GM23338 (cell line): ENCODE results near the gene SIDT1. TPM values are rescaled to one million over a fixed set of nuclear protein-coding genes. Genes with fewer than 3 reads are reported as not detected.

Source experiments
- ATAC-seq: fragments of 200-7000 bp; cut with Tn5 transposase; 3 replicates; pipeline ENCODE4 v1.9.1; 2020
- DNase-seq: peaks from one replicate; pipeline ENCODE4 v3.0.0-alpha.2; 2015; ENCODE audit warnings: low spot score
- H2AFZ ChIP-seq: fragments of 200-600 bp; sonication (generic); 2 replicates; pipeline ENCODE4 v1.8.0; 2016; ENCODE audit warnings: antibody characterized with exemption, mild to moderate bottlenecking, moderate library complexity
- H3F3A ChIP-seq: fragments of 200-600 bp; sonication (generic); replicated peaks from 2 replicates; pipeline ENCODE4 v1.8.0; 2017; ENCODE audit warnings: antibody characterized with exemption, mixed run types, low read depth
- H3K27ac ChIP-seq: fragments of 200-600 bp; sonication (generic); 2 replicates; pipeline ENCODE4 v1.6.1; 2016; ENCODE audit warnings: low read depth
- H3K27me3 ChIP-seq: fragments of 200-600 bp; sonication (generic); 2 replicates; pipeline ENCODE4 v1.8.0; 2016; ENCODE audit warnings: mild to moderate bottlenecking, mixed run types, moderate library complexity; ENCODE audit not compliant: insufficient read depth
- H3K36me3 ChIP-seq: fragments of 200-600 bp; sonication (generic); 2 replicates; pipeline ENCODE4 v1.8.0; 2016; ENCODE audit warnings: mild to moderate bottlenecking; ENCODE audit not compliant: insufficient read depth
- H3K4me1 ChIP-seq: fragments of 200-600 bp; sonication (generic); 2 replicates; pipeline ENCODE4 v1.8.0; 2016; ENCODE audit warnings: mild to moderate bottlenecking, moderate library complexity; ENCODE audit not compliant: insufficient read depth
- H3K4me2 ChIP-seq: fragments of 200-600 bp; sonication (generic); 2 replicates; pipeline ENCODE4 v1.7.1; 2017; ENCODE audit warnings: mixed run types
- H3K4me3 ChIP-seq: fragments of 200-600 bp; sonication (generic); 2 replicates; pipeline ENCODE4 v1.6.1; 2016; ENCODE audit warnings: mixed run types
- H3K79me2 ChIP-seq: fragments of 200-600 bp; sonication (generic); replicated peaks from 2 replicates; pipeline ENCODE4 v1.8.0; 2017; ENCODE audit warnings: mild to moderate bottlenecking; ENCODE audit not compliant: insufficient read depth
- H3K9me2 ChIP-seq: fragments of 200-600 bp; sonication (generic); 2 replicates; pipeline ENCODE4 v1.8.0; 2017; ENCODE audit not compliant: insufficient read depth
- H4K20me1 ChIP-seq: fragments of 200-600 bp; sonication (generic); replicated peaks from 2 replicates; pipeline ENCODE4 v1.8.0; 2017; ENCODE audit warnings: mild to moderate bottlenecking; ENCODE audit not compliant: insufficient read depth
- H3K27ac Mint-ChIP-seq: 2 replicates; pipeline ENCODE4 v1.8.0; 2020; ENCODE audit warnings: inconsistent platforms, mild to moderate bottlenecking, moderate library complexity, mixed read lengths
- H3K27me3 Mint-ChIP-seq: 3 replicates; pipeline ENCODE4 v1.8.0; 2022; ENCODE audit warnings: low read depth, mild to moderate bottlenecking, moderate library complexity, mixed read lengths, inconsistent platforms; ENCODE audit not compliant: insufficient read depth, poor library complexity
- H3K36me3 Mint-ChIP-seq: 3 replicates; pipeline ENCODE4 v1.8.0; 2021; ENCODE audit warnings: low read depth, mild to moderate bottlenecking, inconsistent platforms, moderate library complexity, mixed read lengths
- H3K4me1 Mint-ChIP-seq: 3 replicates; pipeline ENCODE4 v1.8.0; 2020; ENCODE audit warnings: mild to moderate bottlenecking, inconsistent platforms, mixed read lengths
- H3K4me3 Mint-ChIP-seq: 3 replicates; pipeline ENCODE4 v1.8.0; 2021; ENCODE audit warnings: moderate library complexity, mild to moderate bottlenecking, inconsistent platforms, mixed read lengths
- H3K9me3 Mint-ChIP-seq: 3 replicates; pipeline ENCODE4 v1.8.0; 2020; ENCODE audit warnings: moderate library complexity, mild to moderate bottlenecking, inconsistent platforms, mixed read lengths
- CREB1 ChIP-seq: fragments of 250-450 bp; sonication (Bioruptor Pico); IDR thresholded peaks from 2 replicates; pipeline ENCODE4 v1.5.0; 2020; ENCODE audit warnings: low read depth, mild to moderate bottlenecking, moderate library complexity
- EZH2 ChIP-seq: fragments of 200-600 bp; sonication (generic); IDR thresholded peaks from one replicate; pipeline ENCODE4 v1.8.0; 2017; ENCODE audit warnings: antibody characterized with exemption, mild to moderate bottlenecking, low read depth; ENCODE audit not compliant: unreplicated experiment
- NANOG ChIP-seq: IDR thresholded peaks from 2 replicates; pipeline ENCODE4 v1.6.1; 2016; ENCODE audit warnings: antibody characterized with exemption, borderline replicate concordance
- POLR2AphosphoS5 ChIP-seq: IDR thresholded peaks from 2 replicates; pipeline ENCODE4 v1.6.1; 2016; ENCODE audit warnings: antibody characterized with exemption, low read depth
- ZNF114 ChIP-seq: fragments of 250-450 bp; sonication (Bioruptor Pico); IDR thresholded peaks from 2 replicates; pipeline ENCODE4 v1.5.0; 2020; ENCODE audit warnings: mild to moderate bottlenecking, moderate library complexity
- polyA plus RNA-seq: library from polyadenylated mRNA; unstranded; fragments of >200 nt; fragmentation: Nextera tagmentation; extraction: Ambion mirVana; gene quantifications from 2 replicates; pipeline ENCODE4 v1.2.1, GENCODE V29; 2016
- total RNA-seq: library from RNA; depleted of rRNA; stranded (reverse); fragments of >200 nt; shearing (Covaris generic); gene quantifications from 2 replicates; pipeline ENCODE4 v1.2.3, GENCODE V29; 2014
- TF ChIP-seq, protein P1 (sequence below), 2 experiments: fragments of 200-600 bp in 1 of 2; sonication (generic) in 1 of 2; conservative IDR thresholded peaks; 2 replicates each; pipeline versions ENCODE4 v1.5.1 to v1.6.1; 2016 to 2017; ENCODE audit warnings: antibody characterized with exemption in 2 of 2, low read depth in 2 of 2, mild to moderate bottlenecking in 2 of 2, moderate library complexity in 1 of 2
- TF ChIP-seq, protein P2 (sequence below): IDR thresholded peaks from one replicate; pipeline ENCODE4 v1.6.1; 2018; ENCODE audit warnings: antibody characterized with exemption; ENCODE audit not compliant: unreplicated experiment
- TF ChIP-seq, protein P3 (sequence below): IDR thresholded peaks from 2 replicates; pipeline ENCODE4 v1.6.1; 2016; ENCODE audit warnings: antibody characterized with exemption
- TF ChIP-seq, protein P4 (sequence below): fragments of 250-450 bp; sonication (Bioruptor Pico); IDR thresholded peaks from 2 replicates; pipeline ENCODE4 v1.5.0; 2020; ENCODE audit warnings: mild to moderate bottlenecking, moderate library complexity

SIDT1 gene
- total and polyA plus RNA-seq, 2 experiments from 2014 or later, result 0.10 TPM; not detected in 1

DNA sequence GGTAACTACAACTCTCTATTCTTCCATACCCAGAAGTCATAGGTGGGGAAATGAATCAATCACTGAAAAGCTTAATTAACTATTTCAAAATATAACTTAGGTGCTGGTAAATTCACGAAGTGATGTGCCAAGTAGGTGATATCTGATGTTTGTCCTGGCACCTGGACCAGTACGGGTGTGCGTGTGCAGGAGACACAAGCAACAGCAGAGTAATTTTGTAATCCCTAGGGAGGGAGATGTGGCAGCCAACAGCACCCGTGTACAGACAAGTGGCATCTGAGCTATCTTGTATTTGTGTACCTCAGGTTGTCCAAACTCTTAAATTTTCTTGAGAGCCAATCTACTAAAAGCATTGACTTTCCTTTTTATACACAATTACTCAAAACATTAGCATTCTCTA is 141.2 kb downstream of the SIDT1 start:
- H3K36me3 Mint-ChIP-seq, result peaks cover 20% of the 10 kb centered on the region; the same call in 2 of the 3 replicates
- no peaks in the 10 kb centered on the region for H3F3A ChIP-seq
- DNase-seq (no peak), ATAC-seq (no peak)
- H3K27ac ChIP-seq, result no peak overlapping the region
- H2AFZ ChIP-seq, result no peak overlapping the region
- H3K4me2 ChIP-seq, result no peak overlapping the region
- no peaks in the 10 kb centered on the region for H3K9me3 Mint-ChIP-seq
- no peak overlapping the region for H3K4me3 ChIP-seq
- H3K27ac Mint-ChIP-seq, result no peak overlapping the region
- H3K27me3 Mint-ChIP-seq, result no peaks in the 10 kb centered on the region
- H3K9me2 ChIP-seq, result no peaks in the 10 kb centered on the region
- no peaks in the 10 kb centered on the region for H3K27me3 ChIP-seq
- H3K4me1 Mint-ChIP-seq, result peaks cover 17% of the 10 kb centered on the region
- TF ChIP-seq NANOG, result no peak
- H3K4me3 Mint-ChIP-seq, result no peak overlapping the region
- H4K20me1 ChIP-seq, result no peaks in the 10 kb centered on the region
- no peaks in the 10 kb centered on the region; the same call in 1 of the 2 replicates for H3K79me2 ChIP-seq
- peaks cover 12% of the 10 kb centered on the region for H3K4me1 ChIP-seq
- H3K36me3 ChIP-seq, result no peaks in the 10 kb centered on the region

DNA sequence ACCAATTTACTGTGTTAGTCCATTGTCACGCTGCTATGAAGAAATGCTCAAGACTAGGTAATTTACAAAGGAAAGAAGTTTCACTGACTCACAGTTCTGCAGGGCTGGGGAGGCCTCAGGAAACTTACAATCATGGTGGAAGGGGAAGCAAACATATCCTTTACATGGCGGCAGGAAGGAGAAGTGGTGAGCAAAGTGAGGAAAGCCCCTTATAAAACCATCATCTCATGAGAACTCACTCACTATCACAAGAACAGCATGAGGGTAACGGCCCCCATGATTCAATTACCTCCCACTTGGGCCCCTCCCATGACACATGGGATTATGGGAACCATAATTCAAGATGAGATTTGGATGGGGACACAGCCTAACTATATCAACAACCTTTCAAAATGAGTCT is 143.9 kb downstream of the SIDT1 start:
- H3K36me3 ChIP-seq, result no peaks in the 10 kb centered on the region
- Mint-ChIP-seq H3K36me3 (peaks cover 29% of the 10 kb centered on the region; the same call in 2 of the 3 replicates), H3K4me1 (peaks cover 11% of the 10 kb centered on the region), H3K27ac (no peak overlapping the region), H3K27me3 (no peaks in the 10 kb centered on the region), H3K4me3 (no peak overlapping the region), H3K9me3 (0 out of 3 replicates have a peak, but pooled peaks cover 2% of the 10 kb centered on the region)
- H3K4me1 ChIP-seq, result peaks cover 12% of the 10 kb centered on the region
- DNase-seq (no peak), ATAC-seq (no peak)
- H4K20me1 ChIP-seq, result no peaks in the 10 kb centered on the region
- no peaks in the 10 kb centered on the region for H3K9me2 ChIP-seq
- no peak overlapping the region for H3K4me3 ChIP-seq
- no peak overlapping the region for H2AFZ ChIP-seq
- 0 out of 2 replicates have a peak overlapping the region, but pooled peaks have one; percentile 18 for H3K27ac ChIP-seq
- no peaks in the 10 kb centered on the region for H3K27me3 ChIP-seq
- peaks cover 7% of the 10 kb centered on the region for H3K79me2 ChIP-seq
- H3K4me2 ChIP-seq, result no peak overlapping the region
- no peaks in the 10 kb centered on the region for H3F3A ChIP-seq
- TF ChIP-seq, protein P1, sequence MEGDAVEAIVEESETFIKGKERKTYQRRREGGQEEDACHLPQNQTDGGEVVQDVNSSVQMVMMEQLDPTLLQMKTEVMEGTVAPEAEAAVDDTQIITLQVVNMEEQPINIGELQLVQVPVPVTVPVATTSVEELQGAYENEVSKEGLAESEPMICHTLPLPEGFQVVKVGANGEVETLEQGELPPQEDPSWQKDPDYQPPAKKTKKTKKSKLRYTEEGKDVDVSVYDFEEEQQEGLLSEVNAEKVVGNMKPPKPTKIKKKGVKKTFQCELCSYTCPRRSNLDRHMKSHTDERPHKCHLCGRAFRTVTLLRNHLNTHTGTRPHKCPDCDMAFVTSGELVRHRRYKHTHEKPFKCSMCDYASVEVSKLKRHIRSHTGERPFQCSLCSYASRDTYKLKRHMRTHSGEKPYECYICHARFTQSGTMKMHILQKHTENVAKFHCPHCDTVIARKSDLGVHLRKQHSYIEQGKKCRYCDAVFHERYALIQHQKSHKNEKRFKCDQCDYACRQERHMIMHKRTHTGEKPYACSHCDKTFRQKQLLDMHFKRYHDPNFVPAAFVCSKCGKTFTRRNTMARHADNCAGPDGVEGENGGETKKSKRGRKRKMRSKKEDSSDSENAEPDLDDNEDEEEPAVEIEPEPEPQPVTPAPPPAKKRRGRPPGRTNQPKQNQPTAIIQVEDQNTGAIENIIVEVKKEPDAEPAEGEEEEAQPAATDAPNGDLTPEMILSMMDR (conservative IDR thresholded peaks at IDR 0.05; ENCODE audit: low read depth in 2 of 2), result no peak
- no peak for TF ChIP-seq POLR2AphosphoS5
- no peak for TF ChIP-seq EZH2
- TF ChIP-seq, protein P2, sequence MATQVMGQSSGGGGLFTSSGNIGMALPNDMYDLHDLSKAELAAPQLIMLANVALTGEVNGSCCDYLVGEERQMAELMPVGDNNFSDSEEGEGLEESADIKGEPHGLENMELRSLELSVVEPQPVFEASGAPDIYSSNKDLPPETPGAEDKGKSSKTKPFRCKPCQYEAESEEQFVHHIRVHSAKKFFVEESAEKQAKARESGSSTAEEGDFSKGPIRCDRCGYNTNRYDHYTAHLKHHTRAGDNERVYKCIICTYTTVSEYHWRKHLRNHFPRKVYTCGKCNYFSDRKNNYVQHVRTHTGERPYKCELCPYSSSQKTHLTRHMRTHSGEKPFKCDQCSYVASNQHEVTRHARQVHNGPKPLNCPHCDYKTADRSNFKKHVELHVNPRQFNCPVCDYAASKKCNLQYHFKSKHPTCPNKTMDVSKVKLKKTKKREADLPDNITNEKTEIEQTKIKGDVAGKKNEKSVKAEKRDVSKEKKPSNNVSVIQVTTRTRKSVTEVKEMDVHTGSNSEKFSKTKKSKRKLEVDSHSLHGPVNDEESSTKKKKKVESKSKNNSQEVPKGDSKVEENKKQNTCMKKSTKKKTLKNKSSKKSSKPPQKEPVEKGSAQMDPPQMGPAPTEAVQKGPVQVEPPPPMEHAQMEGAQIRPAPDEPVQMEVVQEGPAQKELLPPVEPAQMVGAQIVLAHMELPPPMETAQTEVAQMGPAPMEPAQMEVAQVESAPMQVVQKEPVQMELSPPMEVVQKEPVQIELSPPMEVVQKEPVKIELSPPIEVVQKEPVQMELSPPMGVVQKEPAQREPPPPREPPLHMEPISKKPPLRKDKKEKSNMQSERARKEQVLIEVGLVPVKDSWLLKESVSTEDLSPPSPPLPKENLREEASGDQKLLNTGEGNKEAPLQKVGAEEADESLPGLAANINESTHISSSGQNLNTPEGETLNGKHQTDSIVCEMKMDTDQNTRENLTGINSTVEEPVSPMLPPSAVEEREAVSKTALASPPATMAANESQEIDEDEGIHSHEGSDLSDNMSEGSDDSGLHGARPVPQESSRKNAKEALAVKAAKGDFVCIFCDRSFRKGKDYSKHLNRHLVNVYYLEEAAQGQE, result no peak
- no peak for TF ChIP-seq NANOG
- TF ChIP-seq, protein P3, sequence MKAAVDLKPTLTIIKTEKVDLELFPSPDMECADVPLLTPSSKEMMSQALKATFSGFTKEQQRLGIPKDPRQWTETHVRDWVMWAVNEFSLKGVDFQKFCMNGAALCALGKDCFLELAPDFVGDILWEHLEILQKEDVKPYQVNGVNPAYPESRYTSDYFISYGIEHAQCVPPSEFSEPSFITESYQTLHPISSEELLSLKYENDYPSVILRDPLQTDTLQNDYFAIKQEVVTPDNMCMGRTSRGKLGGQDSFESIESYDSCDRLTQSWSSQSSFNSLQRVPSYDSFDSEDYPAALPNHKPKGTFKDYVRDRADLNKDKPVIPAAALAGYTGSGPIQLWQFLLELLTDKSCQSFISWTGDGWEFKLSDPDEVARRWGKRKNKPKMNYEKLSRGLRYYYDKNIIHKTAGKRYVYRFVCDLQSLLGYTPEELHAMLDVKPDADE, result no peak
- no peak for TF ChIP-seq ZNF114
- TF ChIP-seq, protein P4, sequence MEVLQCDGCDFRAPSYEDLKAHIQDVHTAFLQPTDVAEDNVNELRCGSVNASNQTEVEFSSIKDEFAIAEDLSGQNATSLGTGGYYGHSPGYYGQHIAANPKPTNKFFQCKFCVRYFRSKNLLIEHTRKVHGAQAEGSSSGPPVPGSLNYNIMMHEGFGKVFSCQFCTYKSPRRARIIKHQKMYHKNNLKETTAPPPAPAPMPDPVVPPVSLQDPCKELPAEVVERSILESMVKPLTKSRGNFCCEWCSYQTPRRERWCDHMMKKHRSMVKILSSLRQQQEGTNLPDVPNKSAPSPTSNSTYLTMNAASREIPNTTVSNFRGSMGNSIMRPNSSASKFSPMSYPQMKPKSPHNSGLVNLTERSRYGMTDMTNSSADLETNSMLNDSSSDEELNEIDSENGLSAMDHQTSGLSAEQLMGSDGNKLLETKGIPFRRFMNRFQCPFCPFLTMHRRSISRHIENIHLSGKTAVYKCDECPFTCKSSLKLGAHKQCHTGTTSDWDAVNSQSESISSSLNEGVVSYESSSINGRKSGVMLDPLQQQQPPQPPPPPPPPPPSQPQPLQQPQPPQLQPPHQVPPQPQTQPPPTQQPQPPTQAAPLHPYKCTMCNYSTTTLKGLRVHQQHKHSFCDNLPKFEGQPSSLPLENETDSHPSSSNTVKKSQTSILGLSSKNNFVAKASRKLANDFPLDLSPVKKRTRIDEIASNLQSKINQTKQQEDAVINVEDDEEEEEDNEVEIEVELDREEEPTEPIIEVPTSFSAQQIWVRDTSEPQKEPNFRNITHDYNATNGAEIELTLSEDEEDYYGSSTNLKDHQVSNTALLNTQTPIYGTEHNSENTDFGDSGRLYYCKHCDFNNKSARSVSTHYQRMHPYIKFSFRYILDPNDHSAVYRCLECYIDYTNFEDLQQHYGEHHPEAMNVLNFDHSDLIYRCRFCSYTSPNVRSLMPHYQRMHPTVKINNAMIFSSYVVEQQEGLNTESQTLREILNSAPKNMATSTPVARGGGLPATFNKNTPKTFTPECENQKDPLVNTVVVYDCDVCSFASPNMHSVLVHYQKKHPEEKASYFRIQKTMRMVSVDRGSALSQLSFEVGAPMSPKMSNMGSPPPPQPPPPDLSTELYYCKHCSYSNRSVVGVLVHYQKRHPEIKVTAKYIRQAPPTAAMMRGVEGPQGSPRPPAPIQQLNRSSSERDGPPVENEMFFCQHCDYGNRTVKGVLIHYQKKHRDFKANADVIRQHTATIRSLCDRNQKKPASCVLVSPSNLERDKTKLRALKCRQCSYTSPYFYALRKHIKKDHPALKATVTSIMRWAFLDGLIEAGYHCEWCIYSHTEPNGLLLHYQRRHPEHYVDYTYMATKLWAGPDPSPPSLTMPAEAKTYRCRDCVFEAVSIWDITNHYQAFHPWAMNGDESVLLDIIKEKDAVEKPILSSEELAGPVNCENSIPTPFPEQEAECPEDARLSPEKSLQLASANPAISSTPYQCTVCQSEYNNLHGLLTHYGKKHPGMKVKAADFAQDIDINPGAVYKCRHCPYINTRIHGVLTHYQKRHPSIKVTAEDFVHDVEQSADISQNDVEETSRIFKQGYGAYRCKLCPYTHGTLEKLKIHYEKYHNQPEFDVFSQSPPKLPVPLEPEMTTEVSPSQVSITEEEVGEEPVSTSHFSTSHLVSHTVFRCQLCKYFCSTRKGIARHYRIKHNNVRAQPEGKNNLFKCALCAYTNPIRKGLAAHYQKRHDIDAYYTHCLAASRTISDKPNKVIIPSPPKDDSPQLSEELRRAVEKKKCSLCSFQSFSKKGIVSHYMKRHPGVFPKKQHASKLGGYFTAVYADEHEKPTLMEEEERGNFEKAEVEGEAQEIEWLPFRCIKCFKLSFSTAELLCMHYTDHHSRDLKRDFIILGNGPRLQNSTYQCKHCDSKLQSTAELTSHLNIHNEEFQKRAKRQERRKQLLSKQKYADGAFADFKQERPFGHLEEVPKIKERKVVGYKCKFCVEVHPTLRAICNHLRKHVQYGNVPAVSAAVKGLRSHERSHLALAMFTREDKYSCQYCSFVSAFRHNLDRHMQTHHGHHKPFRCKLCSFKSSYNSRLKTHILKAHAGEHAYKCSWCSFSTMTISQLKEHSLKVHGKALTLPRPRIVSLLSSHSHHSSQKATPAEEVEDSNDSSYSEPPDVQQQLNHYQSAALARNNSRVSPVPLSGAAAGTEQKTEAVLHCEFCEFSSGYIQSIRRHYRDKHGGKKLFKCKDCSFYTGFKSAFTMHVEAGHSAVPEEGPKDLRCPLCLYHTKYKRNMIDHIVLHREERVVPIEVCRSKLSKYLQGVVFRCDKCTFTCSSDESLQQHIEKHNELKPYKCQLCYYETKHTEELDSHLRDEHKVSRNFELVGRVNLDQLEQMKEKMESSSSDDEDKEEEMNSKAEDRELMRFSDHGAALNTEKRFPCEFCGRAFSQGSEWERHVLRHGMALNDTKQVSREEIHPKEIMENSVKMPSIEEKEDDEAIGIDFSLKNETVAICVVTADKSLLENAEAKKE, result no peak
- no peak for TF ChIP-seq CREB1 (CRISPR knock-in tag)
